Trophoblast cell (in vitro differentiated cells and primary cell): ENCODE measurements around the gene MCM6.
A peak's percentile ranks its signal among the peaks of the same experiment; 100 is the strongest.

Experiments used
- DNase-seq, 2 donors: peaks; one replicate each; pipeline ENCODE4 v3.0.0-alpha.2; 2016
- H2AFZ ChIP-seq: 2 replicates; pipeline ENCODE4 v1.6.1; 2013; ENCODE audit warnings: low read length, moderate library complexity, mild to moderate bottlenecking; ENCODE audit not compliant: insufficient read depth, poor library complexity
- H2AK5ac ChIP-seq: 2 replicates; pipeline ENCODE4 v1.6.1; 2013; ENCODE audit warnings: mild to moderate bottlenecking, low read length
- H2BK120ac ChIP-seq: 2 replicates; pipeline ENCODE4 v1.6.1; 2013; ENCODE audit warnings: low read length, mild to moderate bottlenecking, moderate library complexity; ENCODE audit not compliant: insufficient read depth, poor library complexity
- H2BK12ac ChIP-seq: 2 replicates; pipeline ENCODE4 v1.6.1; 2013; ENCODE audit warnings: mild to moderate bottlenecking, low read length, moderate library complexity
- H2BK5ac ChIP-seq: 2 replicates; pipeline ENCODE4 v1.6.1; 2013; ENCODE audit warnings: low read length, low read depth, moderate library complexity, mild to moderate bottlenecking; ENCODE audit not compliant: poor library complexity
- H3K14ac ChIP-seq: 2 replicates; pipeline ENCODE4 v1.6.1; 2013; ENCODE audit warnings: mild to moderate bottlenecking, low read length
- H3K18ac ChIP-seq: 2 replicates; pipeline ENCODE4 v1.6.1; 2013; ENCODE audit warnings: mild to moderate bottlenecking, low read length
- H3K23ac ChIP-seq: 2 replicates; pipeline ENCODE4 v1.6.1; 2013; ENCODE audit warnings: low read length
- H3K27ac ChIP-seq: 2 replicates; pipeline ENCODE4 v1.5.1; 2013; ENCODE audit warnings: low read depth, mild to moderate bottlenecking, inconsistent platforms, low read length, moderate library complexity
- H3K27me3 ChIP-seq: 2 replicates; pipeline ENCODE4 v1.6.1; 2013; ENCODE audit warnings: inconsistent platforms, mild to moderate bottlenecking, low read length, moderate library complexity; ENCODE audit not compliant: insufficient read depth
- H3K36me3 ChIP-seq, 2 experiments: 1 replicate in 1 of 2; 2 replicates in 1 of 2; pipeline ENCODE4 v1.6.1; 2013; ENCODE audit warnings: low read length in 2 of 2, mild to moderate bottlenecking in 2 of 2, moderate library complexity in 1 of 2; ENCODE audit not compliant: insufficient read depth in 2 of 2, control insufficient read depth in 1 of 2
- H3K4ac ChIP-seq: 2 replicates; pipeline ENCODE4 v1.6.1; 2013; ENCODE audit warnings: low read depth, mild to moderate bottlenecking, low read length, moderate library complexity
- H3K4me1 ChIP-seq, 2 experiments: 1 replicate in 1 of 2; 2 replicates in 1 of 2; pipeline ENCODE4 v1.6.1; 2013; ENCODE audit warnings: low read length in 2 of 2, mild to moderate bottlenecking in 2 of 2, moderate library complexity in 1 of 2; ENCODE audit not compliant: insufficient read depth in 2 of 2, control insufficient read depth in 1 of 2
- H3K4me2 ChIP-seq: 2 replicates; pipeline ENCODE4 v1.6.1; 2013; ENCODE audit warnings: inconsistent platforms, mild to moderate bottlenecking, low read length, moderate library complexity
- H3K4me3 ChIP-seq: 2 replicates; pipeline ENCODE4 v1.5.1; 2013; ENCODE audit warnings: mild to moderate bottlenecking, low read depth, low read length, inconsistent platforms
- H3K79me1 ChIP-seq: one replicate; pipeline ENCODE4 v1.6.1; 2013; ENCODE audit warnings: low read length
- H3K79me2 ChIP-seq: 2 replicates; pipeline ENCODE4 v1.6.1; 2013; ENCODE audit warnings: low read length, mild to moderate bottlenecking; ENCODE audit not compliant: control insufficient read depth, insufficient read depth, poor library complexity
- H3K9ac ChIP-seq: 2 replicates; pipeline ENCODE4 v1.6.1; 2013; ENCODE audit warnings: mild to moderate bottlenecking, low read length
- H3K9me3 ChIP-seq: 2 replicates; pipeline ENCODE4 v1.6.1; 2013; ENCODE audit warnings: low read depth, mild to moderate bottlenecking, control low read depth, inconsistent platforms, low read length; ENCODE audit not compliant: insufficient read depth
- H4K12ac ChIP-seq: 2 replicates; pipeline ENCODE4 v1.6.1; 2013; ENCODE audit warnings: low read depth, mild to moderate bottlenecking, low read length, moderate library complexity
- H4K8ac ChIP-seq: 2 replicates; pipeline ENCODE4 v1.6.1; 2013; ENCODE audit warnings: low read depth, mild to moderate bottlenecking, low read length, moderate library complexity
- H4K91ac ChIP-seq: one replicate; pipeline ENCODE4 v1.6.1; 2013; ENCODE audit warnings: low read depth, mild to moderate bottlenecking, low read length, moderate library complexity
- WGBS: extraction: QIAGEN DNeasy Blood & Tissue Kit; methylation state at CpG from one replicate; pipeline ENCODE4 v1.1.7; 2013; ENCODE audit warnings: missing lambda C conversion rate; ENCODE audit not compliant: insufficient read length, insufficient coverage; ENCODE audit errors: extremely low coverage; 5-methylcytosine and 5-hydroxymethylcytosine counted together

The MCM6 gene

GRCh38 chr2:135874777-135875365 lies 1.4 kb downstream of the MCM6 start:
- no peak overlapping the region for H3K9ac ChIP-seq
- H2BK5ac ChIP-seq = no peak overlapping the region
- H4K12ac ChIP-seq = no peak overlapping the region
- H3K18ac ChIP-seq = no peak overlapping the region
- no peaks in the 10 kb centered on the region for H3K27me3 ChIP-seq
- no peak overlapping the region for H2BK12ac ChIP-seq
- H3K4me1 ChIP-seq = peaks cover 0 to 6% of the 10 kb centered on the region in 2 experiments
- H3K4me3 ChIP-seq = no peak overlapping the region
- no peak overlapping the region for H4K8ac ChIP-seq
- no peak for DNase-seq
- no CpG with 5 or more reads among the region's 19 CpGs for WGBS
- H3K27ac ChIP-seq = no peak overlapping the region
- H3K4ac ChIP-seq = no peak overlapping the region
- H2BK120ac ChIP-seq = no peak overlapping the region
- H2AFZ ChIP-seq = no peak overlapping the region
- peaks cover 5% of the 10 kb centered on the region for H3K79me2 ChIP-seq
- H3K36me3 ChIP-seq = peaks cover 5 to 13% of the 10 kb centered on the region in 2 experiments
- no peak overlapping the region for H2AK5ac ChIP-seq
- no peak overlapping the region for H3K23ac ChIP-seq
- H3K79me1 ChIP-seq = peaks cover 7% of the 10 kb centered on the region
- no peak overlapping the region for H4K91ac ChIP-seq
- H3K9me3 ChIP-seq = no peaks in the 10 kb centered on the region
- H3K4me2 ChIP-seq = peak overlapping the region; percentile 92
- H3K14ac ChIP-seq = no peak overlapping the region

DNA sequence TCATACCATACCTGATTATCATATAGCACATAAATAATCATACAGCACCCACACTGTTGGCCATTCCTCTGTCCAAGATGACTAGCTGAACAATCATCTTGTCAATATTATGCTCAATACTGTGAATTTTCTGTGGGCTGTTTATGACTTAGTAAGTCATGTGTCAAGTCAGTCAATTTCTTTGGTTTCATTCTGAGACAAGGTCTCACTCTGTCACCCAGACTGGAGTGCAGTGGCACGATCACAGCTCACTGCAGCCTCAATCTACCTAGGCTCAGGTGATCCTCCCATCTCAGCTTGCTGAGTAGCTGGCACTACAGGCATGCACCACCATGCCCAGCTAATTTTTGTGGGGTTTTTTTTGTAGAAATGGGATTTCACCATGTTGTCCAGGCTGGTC lies 5.7 kb downstream of the MCM6 start:
- H3K4ac ChIP-seq = no peak overlapping the region
- H3K23ac ChIP-seq = no peak overlapping the region
- no peak for DNase-seq
- no peak overlapping the region for H2AFZ ChIP-seq
- H3K4me3 ChIP-seq = no peak overlapping the region
- no peak overlapping the region for H3K9ac ChIP-seq
- H3K4me2 ChIP-seq = no peak overlapping the region
- H2AK5ac ChIP-seq = no peak overlapping the region
- no peak overlapping the region for H2BK120ac ChIP-seq
- peaks cover 0 to 6% of the 10 kb centered on the region in 2 experiments for H3K4me1 ChIP-seq
- no peak overlapping the region for H3K14ac ChIP-seq
- no peaks in the 10 kb centered on the region for H3K9me3 ChIP-seq
- H4K91ac ChIP-seq = no peak overlapping the region
- peaks cover 16 to 27% of the 10 kb centered on the region in 2 experiments for H3K36me3 ChIP-seq
- H3K18ac ChIP-seq = no peak overlapping the region
- no peak overlapping the region for H2BK12ac ChIP-seq
- no peak overlapping the region for H3K27ac ChIP-seq
- WGBS = no CpG with 5 or more reads among the region's 1 CpG
- H4K12ac ChIP-seq = no peak overlapping the region
- no peak overlapping the region for H4K8ac ChIP-seq
- H2BK5ac ChIP-seq = no peak overlapping the region
- H3K79me1 ChIP-seq = peaks cover under 1% of the 10 kb centered on the region
- H3K79me2 ChIP-seq = peaks cover under 1% of the 10 kb centered on the region
- no peaks in the 10 kb centered on the region for H3K27me3 ChIP-seq

DNA sequence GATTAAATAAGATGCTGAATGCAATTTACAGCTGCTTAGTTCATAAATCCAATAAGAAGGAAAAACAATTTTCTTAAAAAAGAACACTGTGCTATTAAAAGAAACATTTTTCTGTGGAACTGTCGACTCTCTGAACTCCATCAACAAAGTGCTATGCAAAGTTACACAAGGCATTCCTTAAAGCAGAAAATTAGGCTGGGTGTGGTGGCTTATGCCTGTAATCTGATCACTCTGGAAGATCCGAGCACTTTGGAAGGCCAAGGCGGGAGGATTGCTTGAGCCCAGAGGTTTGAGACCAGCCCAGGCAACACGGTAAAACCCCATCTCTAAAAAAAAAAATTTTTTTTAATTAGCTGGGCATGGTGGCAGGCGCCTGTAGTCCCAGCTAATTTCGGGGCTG lies 13.0 kb downstream of the MCM6 start:
- no peaks in the 10 kb centered on the region for H3K9me3 ChIP-seq
- WGBS = no CpG with 5 or more reads among the region's 6 CpGs
- no peak overlapping the region for H3K9ac ChIP-seq
- no peaks in the 10 kb centered on the region for H3K27me3 ChIP-seq
- H3K36me3 ChIP-seq = peaks cover 26 to 31% of the 10 kb centered on the region in 2 experiments
- H3K4me2 ChIP-seq = no peak overlapping the region
- no peak overlapping the region for H2BK12ac ChIP-seq
- no peak overlapping the region for H4K91ac ChIP-seq
- H2BK120ac ChIP-seq = no peak overlapping the region
- H4K12ac ChIP-seq = no peak overlapping the region
- H2AFZ ChIP-seq = no peak overlapping the region
- H2AK5ac ChIP-seq = no peak overlapping the region
- no peak overlapping the region for H3K14ac ChIP-seq
- no peak overlapping the region for H3K4me3 ChIP-seq
- H3K27ac ChIP-seq = no peak overlapping the region
- H3K4ac ChIP-seq = no peak overlapping the region
- H3K79me1 ChIP-seq = no peaks in the 10 kb centered on the region
- no peak overlapping the region for H2BK5ac ChIP-seq
- no peaks in the 10 kb centered on the region for H3K79me2 ChIP-seq
- no peak overlapping the region for H3K18ac ChIP-seq
- no peak overlapping the region for H4K8ac ChIP-seq
- H3K23ac ChIP-seq = no peak overlapping the region
- no peaks in the 10 kb centered on the region for H3K4me1 ChIP-seq
- DNase-seq = no peak

- peaks cover 28 to 31% of the 10 kb centered on the region in 2 experiments for H3K36me3 ChIP-seq
- H4K12ac ChIP-seq = no peak overlapping the region
- H3K18ac ChIP-seq = no peak overlapping the region
- no peaks in the 10 kb centered on the region for H3K27me3 ChIP-seq
- no peak overlapping the region for H2BK5ac ChIP-seq
- H3K4me2 ChIP-seq = no peak overlapping the region
- DNase-seq = no peak
- H4K91ac ChIP-seq = no peak overlapping the region
- no peak overlapping the region for H2BK120ac ChIP-seq
- H3K9me3 ChIP-seq = no peaks in the 10 kb centered on the region
- H4K8ac ChIP-seq = no peak overlapping the region
- H3K14ac ChIP-seq = no peak overlapping the region
- H3K4me3 ChIP-seq = no peak overlapping the region
- no peak overlapping the region for H3K27ac ChIP-seq
- no peak overlapping the region for H3K4ac ChIP-seq
- H3K9ac ChIP-seq = no peak overlapping the region
- no peak overlapping the region for H2AFZ ChIP-seq
- H2BK12ac ChIP-seq = no peak overlapping the region
- H3K79me2 ChIP-seq = no peaks in the 10 kb centered on the region
- WGBS = no CpG with 5 or more reads among the region's 4 CpGs
- no peak overlapping the region for H2AK5ac ChIP-seq
- no peak overlapping the region for H3K23ac ChIP-seq
- no peaks in the 10 kb centered on the region for H3K4me1 ChIP-seq
- no peaks in the 10 kb centered on the region for H3K79me1 ChIP-seq
Measured at GRCh38 chr2:135862718-135863117, 13.5 kb downstream of the MCM6 start.
